Measurements from ENCODE around the gene TMEM119.
"Not testable (repeated sequence)": the region's sequence is repeated elsewhere in the genome, so short reads cannot be mapped to it uniquely, and the experiment has no call there.

TMEM119 gene

DNA sequence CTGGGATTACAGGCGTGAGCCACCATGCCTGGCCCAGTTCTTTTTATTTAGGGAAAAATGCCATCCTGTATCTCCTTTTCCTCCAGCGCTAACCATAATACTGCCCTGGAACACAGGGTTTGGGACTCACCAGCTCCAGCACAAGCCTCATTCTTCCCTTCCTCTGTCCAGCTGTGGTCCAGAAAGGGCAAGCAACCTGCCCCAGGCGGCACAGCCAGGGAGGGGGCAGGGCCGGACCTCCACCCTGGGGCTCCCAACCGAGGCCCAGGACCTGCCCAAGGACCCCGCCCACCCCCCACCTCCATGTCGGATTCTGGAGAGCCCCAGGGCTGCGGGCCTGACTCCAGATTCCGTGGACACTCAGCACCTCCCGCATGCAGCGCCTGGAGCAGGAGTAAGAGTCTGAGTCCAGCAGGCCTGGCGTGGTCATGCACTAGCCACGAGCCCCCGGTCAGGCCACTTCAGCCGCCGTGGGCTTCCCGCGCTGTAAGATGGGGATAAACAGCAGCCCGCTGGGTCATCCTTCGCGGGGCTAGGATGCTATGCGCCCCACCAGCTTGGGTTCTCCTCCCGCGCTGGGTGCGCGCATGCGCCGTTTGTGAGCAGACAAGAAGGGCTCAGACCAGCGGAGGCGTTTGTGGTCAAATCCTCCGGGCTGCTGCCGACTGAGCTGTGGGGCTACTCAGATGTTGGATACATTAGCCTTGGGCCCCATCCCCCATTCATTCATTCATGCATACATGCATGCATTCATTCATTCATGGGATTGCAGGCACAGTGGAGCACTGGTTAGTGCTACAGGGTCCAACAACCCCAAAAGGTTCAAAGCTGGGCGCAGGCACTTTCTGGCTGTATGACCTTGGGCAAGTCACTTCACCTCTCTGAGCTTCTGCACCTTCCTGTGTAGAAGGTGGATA is 16.3 kb downstream of the TMEM119 start:
- no peak for DNase-seq

- DNase-seq, result no peak
These were observed 17.4 kb downstream of the TMEM119 start for GRCh38 chr12:108580531-108580930.

DNA sequence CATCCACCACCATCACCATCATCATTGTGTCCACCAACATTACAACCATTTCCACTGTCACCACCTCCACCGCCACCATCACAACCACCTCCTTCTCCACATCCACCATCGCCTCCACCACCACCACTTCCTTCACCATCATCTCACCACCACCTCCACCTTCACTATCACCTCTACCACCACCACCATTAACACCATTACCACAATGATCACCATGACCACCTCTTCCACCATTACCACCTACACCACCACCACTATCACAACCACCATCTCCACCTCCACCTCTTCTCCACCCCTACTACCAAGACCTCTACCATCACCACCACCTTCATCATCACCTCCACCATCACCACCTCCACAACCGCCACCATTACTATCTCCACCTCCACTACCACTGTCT is 19.1 kb downstream of the TMEM119 start:
- no peak for DNase-seq

DNA sequence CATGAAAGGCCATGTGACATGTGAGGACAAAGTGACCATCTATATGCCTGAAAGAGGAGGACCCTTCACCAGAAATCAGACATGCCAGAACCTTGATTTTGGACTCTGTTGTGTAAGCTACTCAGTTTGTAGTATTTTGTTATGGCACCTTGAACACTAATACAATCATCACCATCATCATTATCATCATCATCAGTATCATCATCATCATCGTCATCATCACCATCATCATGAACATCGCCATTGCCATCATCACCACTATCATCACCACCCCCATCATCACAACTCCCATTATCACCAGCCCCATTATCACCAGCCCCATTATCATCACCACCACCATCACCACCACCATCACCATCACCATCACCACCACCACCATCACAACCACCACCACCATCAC is 19.6 kb downstream of the TMEM119 start:
- DNase-seq, result no peak

DNA sequence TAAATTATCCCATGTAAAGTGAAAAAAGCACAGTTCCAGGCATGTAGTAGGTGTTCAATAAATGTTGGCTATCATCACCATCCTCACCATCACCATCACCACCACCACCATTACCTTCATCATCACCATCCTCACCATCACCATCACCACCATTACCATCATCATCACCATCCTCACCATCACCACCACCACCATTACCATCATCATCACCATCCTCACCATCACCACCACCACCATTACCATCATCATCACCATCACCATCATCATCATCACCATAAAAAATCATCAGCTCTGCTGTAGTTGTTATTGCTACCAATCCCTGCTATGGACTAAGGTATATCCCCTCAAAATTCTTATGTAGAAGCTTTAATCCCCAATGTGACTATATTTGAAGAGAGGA is 20.4 kb downstream of the TMEM119 start:
- DNase-seq, result no peak

- no peak for DNase-seq
These were observed 21.1 kb downstream of the TMEM119 start for GRCh38 chr12:108576660-108577234.

- no peak for DNase-seq
These were observed 22.5 kb downstream of the TMEM119 start for GRCh38 chr12:108575199-108575912.

DNA sequence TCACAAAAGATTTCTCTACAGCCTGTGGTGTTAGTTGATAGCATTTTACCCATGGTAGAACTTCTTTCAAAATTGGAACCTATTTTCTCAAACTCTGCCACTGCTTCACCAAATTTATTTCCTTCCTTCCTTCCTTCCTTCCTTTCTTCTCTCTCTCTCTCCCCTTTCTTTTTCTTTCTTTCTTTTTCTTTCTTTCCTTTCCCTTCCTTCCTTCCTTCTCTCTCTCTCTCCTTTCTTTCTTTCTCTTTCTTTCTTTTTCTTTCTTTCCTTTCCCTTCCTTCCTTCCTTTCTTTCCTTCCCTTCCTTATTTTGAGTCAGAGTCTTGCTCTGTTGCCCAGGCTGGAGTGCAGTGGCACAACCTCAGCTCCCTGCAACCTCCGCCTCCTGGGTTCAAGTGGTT is 23.6 kb downstream of the TMEM119 start:
- DNase-seq, result not testable (repeated sequence)

DNA sequence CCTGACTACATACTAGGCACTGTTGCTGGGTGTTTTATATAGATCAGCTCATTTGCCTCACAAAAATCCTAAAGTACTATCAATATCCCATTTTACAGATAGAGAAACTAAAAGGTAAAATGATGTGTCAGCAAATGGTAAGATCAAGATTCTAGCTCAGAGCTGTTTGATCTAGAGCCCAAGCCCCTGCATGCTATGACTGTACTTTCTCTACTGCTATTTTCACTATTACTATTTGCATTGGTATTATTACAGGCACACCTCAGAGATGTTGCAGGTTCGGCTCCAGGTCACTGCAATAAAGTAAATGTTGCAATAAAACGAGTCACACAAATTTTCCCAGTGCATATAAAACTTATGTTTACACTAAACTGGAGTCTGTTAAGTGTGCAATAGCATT is 24.6 kb downstream of the TMEM119 start:
- DNase-seq, result no peak

GRCh38 chr12:108572166-108572790 is 25.6 kb downstream of the TMEM119 start:
- no peak for DNase-seq

DNA sequence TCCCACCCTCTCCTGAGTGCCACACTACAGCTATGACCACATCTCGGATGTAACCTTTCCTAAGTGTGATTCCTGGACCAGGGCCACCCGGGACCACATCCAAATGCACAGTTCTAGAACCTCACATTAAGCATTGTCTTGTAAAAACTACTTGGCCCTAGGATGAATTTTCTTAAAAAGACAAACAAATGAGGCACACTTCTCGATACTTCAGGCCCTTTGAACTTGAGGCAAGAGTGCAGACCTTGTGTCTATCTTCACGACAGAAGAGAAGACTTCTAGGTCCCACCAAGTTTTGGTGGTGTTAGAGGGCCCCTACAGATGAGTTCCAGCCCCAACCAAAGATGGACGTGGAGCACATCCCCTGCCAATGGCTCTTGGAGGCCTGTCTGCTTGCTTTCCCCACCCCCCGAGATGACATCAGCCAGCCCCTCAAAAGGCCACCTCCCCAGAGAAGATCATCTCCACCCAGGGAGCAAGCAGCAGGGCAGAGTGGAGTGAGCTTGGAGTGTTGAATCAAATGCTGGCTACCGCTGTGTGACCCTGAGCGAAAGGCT is 26.2 kb downstream of the TMEM119 start:
- DNase-seq, result no peak

- no peak for DNase-seq
These were observed 26.9 kb downstream of the TMEM119 start for GRCh38 chr12:108570743-108571608.

DNA sequence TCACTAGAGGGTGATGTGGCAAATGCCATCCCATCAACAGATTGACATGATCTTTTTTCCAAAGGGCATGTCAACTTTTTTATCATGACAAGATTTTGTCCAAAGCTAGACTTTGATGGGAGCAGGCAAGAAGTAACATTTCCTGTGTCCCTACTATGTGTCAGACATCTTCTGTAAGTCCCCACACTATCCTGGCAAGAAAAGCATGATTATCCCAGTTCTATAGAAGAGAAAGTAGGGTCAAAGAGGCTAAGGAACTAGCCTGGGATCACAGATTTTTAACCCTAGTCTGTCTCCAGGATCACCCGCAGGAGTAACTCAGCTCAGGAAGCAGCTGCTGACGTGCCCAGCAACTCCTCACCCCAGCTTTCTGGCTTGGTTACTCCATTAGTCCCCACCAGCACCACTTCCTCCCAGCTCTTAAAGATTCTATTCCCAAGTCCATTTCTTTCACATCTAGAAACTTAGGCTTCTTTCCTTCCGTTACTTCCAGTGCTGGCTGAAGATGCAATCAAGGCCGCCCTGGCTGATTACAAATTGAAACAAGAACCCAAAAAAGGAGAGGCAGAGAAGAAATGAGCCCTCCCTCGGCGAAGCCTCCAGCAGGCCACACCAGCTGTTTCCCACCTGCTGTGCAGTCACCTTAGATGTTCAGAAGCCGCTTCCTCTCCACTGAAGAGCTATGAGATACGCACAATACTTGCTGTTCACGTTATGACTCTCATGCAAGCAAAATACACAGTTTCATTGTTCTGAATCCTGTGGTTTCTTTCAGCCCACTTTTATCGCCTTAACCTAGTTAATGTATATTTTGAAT is 29.3 kb downstream of the TMEM119 start:
- peak; percentile 61 for DNase-seq

- DNase-seq, result no peak
These were observed 30.2 kb downstream of the TMEM119 start for GRCh38 chr12:108567406-108568337.

DNA sequence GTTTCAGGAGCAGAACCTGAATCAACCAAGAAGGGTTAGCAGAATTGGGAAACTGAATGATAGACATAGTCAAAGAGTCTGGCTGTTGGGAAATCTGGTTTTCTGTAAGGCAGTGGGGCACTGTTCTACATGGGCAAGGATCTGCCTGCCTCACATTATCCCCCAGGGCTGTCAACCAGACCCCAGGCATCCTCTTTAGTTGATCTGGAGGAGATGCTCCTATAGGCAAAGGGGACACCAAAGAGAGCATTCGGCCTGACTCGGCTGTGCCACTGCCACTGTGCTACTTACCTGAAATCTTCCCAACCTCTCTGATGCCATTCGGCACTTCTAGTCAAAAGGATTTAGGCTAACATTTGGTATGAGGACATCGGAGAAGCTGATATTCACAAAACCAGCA is 31.4 kb downstream of the TMEM119 start:
- no peak for DNase-seq

DNA sequence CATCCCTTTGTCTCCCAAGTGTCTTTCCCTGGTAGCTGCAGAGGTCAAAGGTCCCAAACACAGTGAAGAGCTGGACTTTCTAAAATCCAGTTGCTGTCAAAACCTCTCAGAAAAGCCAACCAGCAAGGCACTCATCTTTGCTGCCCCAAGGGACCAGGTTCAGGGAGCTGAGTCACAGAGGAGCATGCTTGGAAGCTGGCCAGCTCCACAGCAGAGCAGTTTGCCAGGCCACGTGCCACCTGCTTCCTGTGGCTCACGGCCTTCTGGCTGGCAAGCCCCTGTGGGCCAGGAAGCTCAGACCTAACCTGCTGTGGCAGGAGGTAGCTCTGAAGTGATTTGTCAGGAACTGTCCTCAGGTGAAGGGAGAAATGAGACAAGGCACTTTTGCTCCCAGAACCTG is 31.9 kb downstream of the TMEM119 start:
- peak; percentile 57 for DNase-seq

- no peak for DNase-seq
These were observed 32.7 kb downstream of the TMEM119 start for GRCh38 chr12:108565146-108565545.

DNA sequence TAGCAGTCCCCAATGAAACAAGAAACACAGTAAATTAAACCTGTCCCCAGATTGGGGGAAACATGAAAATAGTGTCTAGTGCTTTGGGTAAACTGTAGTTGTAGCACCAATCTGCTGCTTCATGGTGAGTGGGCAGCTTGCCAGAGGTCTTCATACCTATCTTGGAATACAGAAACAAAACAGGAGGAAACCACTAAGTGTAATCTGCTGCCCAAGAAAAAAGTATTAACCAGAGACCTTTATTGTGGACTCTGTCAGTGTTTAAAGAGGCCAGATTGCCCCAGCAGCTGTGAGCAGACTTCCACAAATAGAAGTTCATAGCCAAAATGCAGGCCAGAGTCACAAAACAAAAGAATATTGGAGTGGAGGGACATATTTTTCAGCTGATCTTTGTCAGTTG is 33.2 kb downstream of the TMEM119 start:
- no peak for DNase-seq

- no peak for DNase-seq
These were observed 34.1 kb downstream of the TMEM119 start for GRCh38 chr12:108563804-108564151.
